ENCODE results near the gene PILRA. TPM values are rescaled to one million over a fixed set of nuclear protein-coding genes. Genes with fewer than 3 reads are reported as not detected.

PILRA gene
- polyA plus RNA-seq, 4 donors: 0.81 to 5.0 (median 3.4) TPM

DNA sequence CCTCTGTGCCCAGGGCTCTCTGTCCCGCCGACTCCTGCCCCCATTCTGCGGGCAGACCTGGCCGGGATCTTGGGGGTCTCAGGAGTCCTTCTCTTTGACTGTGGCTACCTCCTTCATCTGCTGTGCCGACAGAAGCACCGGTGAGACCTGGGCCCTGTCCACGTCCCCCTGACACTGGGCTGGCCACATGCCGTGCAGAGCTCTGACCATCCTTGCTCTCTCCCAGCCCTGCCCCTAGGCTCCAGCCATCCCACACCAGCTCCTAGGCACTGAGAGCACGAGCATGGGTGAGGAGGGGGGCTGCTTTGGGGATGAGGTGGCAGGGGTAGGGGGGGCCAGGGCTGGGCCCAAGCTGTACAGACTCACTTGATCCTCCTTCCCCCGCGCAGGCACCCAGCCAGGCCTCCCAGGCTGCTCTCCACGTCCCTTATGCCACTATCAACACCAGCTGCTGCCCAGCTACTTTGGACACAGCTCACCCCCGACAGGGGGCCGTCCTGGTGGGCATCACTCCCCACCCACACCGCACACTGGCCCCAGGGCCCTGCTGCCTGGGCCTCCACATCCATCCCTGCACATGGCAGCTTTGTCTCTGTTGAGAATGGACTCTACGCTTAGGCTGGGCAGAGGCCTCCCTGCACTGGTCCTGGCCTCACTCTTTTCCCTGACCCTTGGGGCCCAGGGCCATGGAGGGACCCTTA, 20.2 kb upstream of the PILRA start:
- H3K36me3 ChIP-seq (ENCODE audit: control insufficient read depth in 3 of 3, insufficient read depth in 2 of 3, low read depth in 1 of 3, low read length in 3 of 3): peaks cover 14 to 88% (median 20%) of the 10 kb centered on the region in 3 donors
- H3K4me1 ChIP-seq (ENCODE audit: control insufficient read depth in 3 of 3, insufficient read depth in 2 of 3, low read depth in 1 of 3, low read length in 2 of 3): no peaks in the 10 kb centered on the region

DNA sequence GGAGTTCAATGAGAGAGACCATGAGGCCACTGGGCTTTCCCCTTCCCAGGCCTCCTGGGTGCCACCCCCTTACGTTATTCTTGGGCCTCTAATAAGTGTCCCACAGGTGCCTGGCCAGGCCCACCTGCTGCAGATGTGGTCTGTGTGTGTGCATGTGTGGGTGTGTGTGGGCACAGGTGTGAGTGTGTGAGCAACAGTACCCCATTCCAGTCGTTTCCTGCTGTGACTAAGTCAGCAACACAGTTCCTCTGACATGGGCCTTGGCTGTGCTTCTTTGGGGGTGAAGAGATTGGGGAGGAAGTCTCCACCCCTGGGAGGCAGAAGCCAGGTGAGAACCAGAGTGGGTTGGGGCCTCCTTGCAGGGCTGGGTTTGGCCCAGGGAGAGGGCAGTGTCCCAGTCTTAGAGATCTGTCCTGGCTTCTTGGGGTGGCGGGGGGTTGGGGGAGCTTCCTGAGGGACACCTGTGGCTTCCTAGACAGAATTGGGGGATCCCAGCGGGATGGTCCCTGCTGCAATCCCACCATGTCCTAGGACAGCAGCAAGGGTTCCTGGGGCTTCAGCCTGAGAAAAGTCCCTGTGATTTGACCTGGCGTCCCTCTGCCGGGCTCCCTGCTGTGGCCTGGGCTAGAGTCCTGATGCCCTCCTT, 19.5 kb upstream of the PILRA start:
- Histone ChIP-seq H3K4me1 (ENCODE audit: control insufficient read depth in 3 of 3, insufficient read depth in 2 of 3, low read depth in 1 of 3, low read length in 2 of 3) (no peaks in the 10 kb centered on the region), H3K27ac (ENCODE audit: low read depth in 1 of 3, low read length in 2 of 3) (peak overlapping the region in 1 of 3 donors; percentile 32), H3K4me3 (ENCODE audit: low read depth in 1 of 3, low read length in 3 of 3) (no peak overlapping the region), H3K9me3 (ENCODE audit: control insufficient read depth in 2 of 2, insufficient read depth in 1 of 2, low read depth in 1 of 2, low read length in 1 of 2) (no peaks in the 10 kb centered on the region), H3K36me3 (ENCODE audit: control insufficient read depth in 3 of 3, insufficient read depth in 2 of 3, low read depth in 1 of 3, low read length in 3 of 3) (peaks cover 14 to 91% (median 26%) of the 10 kb centered on the region in 3 donors), H3K27me3 (ENCODE audit: control insufficient read depth in 3 of 3, insufficient read depth in 3 of 3, low read length in 3 of 3) (no peaks in the 10 kb centered on the region)
- WGBS, 3 donors: 81 to 82% (median 81%) methylated on average over 6 of the region's 6 CpGs
- FAIRE-seq (no peak), DNase-seq (no peak)

More for the DNA sequence above, 20.2 kb upstream of the PILRA start:
- H3K4me3 ChIP-seq (ENCODE audit: low read depth in 1 of 3, low read length in 3 of 3): no peak overlapping the region
- no peaks in the 10 kb centered on the region for H3K9me3 ChIP-seq (ENCODE audit: control insufficient read depth in 2 of 2, insufficient read depth in 1 of 2, low read depth in 1 of 2, low read length in 1 of 2)
- H3K27ac ChIP-seq (ENCODE audit: low read depth in 1 of 3, low read length in 2 of 3): peak overlapping the region in 1 of 3 donors; percentile 32
- DNase-seq (no peak), FAIRE-seq (no peak)
- 90 to 93% (median 93%) methylated on average over 14 to 16 of the region's 16 CpGs for WGBS, 3 donors
- H3K27me3 ChIP-seq (ENCODE audit: control insufficient read depth in 3 of 3, insufficient read depth in 3 of 3, low read length in 3 of 3): no peaks in the 10 kb centered on the region

DNA sequence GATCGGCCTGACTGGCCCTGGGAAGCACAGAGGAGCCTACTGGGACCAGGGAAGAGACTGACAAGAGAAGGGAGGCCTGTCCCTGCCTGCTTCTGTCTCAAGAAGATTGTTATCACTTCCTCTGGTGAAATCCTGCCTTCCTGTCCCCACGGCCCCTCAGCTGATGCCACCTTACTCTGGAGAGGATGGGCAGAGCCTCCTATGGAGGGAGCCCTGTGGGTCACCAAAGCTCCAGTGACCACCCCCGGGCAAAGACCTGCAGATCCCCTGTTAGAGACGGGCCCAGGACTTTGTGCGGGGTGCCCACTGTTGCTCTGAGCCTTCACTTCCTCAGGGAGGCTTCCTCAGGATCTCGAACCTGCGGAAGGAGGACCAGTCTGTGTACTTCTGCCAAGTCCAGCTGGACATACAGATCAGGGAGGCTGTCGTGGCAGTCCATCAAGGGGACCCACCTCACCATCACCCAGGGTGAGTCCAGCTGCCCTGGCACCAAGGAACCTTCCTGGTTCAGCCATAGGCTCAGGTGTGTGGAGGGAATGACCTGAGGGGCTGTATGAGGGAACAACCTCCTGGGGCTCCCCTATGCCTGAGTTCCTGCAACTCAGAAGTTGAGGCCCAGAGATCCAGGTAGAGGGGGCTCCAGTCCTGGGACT, 16.7 kb upstream of the PILRA start:
- DNase-seq: no peak
- Histone ChIP-seq H3K36me3 (ENCODE audit: control insufficient read depth in 3 of 3, insufficient read depth in 2 of 3, low read depth in 1 of 3, low read length in 3 of 3) (peaks cover 19 to 94% (median 35%) of the 10 kb centered on the region in 3 donors), H3K27me3 (ENCODE audit: control insufficient read depth in 3 of 3, insufficient read depth in 3 of 3, low read length in 3 of 3) (no peaks in the 10 kb centered on the region), H3K9me3 (ENCODE audit: control insufficient read depth in 2 of 2, insufficient read depth in 1 of 2, low read depth in 1 of 2, low read length in 1 of 2) (no peaks in the 10 kb centered on the region), H3K27ac (ENCODE audit: low read depth in 1 of 3, low read length in 2 of 3) (no peak overlapping the region), H3K4me3 (ENCODE audit: low read depth in 1 of 3, low read length in 3 of 3) (no peak overlapping the region), H3K4me1 (ENCODE audit: control insufficient read depth in 3 of 3, insufficient read depth in 2 of 3, low read depth in 1 of 3, low read length in 2 of 3) (no peaks in the 10 kb centered on the region)
- 90 to 94% (median 90%) methylated on average over 8 of the region's 8 CpGs for WGBS, 3 donors
- no peak for FAIRE-seq

DNA sequence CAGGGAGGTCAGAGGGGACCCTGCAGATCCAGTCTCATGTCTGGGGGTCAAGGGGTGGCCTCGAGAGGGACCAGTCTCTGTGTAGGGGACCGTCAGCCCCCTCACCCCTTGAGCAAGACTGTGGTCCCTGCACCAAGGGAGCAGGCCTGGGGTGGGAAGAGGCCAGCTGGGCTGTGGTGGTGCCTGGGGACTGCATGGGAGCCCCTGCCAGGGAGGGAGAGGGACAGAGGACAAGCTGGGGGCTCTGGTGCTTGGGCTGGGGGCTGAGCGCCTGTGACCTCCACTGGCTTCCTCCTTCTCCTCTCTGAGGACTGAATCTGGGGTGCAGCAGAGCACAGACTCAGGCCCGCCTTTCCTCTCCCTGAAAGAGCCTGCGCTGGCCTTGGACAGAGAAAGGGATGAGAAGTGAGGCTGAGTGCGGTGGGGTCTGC, 16.1 kb upstream of the PILRA start:
- H3K36me3 ChIP-seq (ENCODE audit: control insufficient read depth in 3 of 3, insufficient read depth in 2 of 3, low read depth in 1 of 3, low read length in 3 of 3): peaks cover 19 to 93% (median 35%) of the 10 kb centered on the region in 3 donors
- FAIRE-seq: no peak
- H3K9me3 ChIP-seq (ENCODE audit: control insufficient read depth in 2 of 2, insufficient read depth in 1 of 2, low read depth in 1 of 2, low read length in 1 of 2): no peaks in the 10 kb centered on the region
- no peaks in the 10 kb centered on the region for H3K27me3 ChIP-seq (ENCODE audit: control insufficient read depth in 3 of 3, insufficient read depth in 3 of 3, low read length in 3 of 3)
- no peak overlapping the region for H3K27ac ChIP-seq (ENCODE audit: low read depth in 1 of 3, low read length in 2 of 3)
- WGBS, 3 donors: 94 to 96% (median 95%) methylated on average over 6 of the region's 6 CpGs
- no peaks in the 10 kb centered on the region for H3K4me1 ChIP-seq (ENCODE audit: control insufficient read depth in 3 of 3, insufficient read depth in 2 of 3, low read depth in 1 of 3, low read length in 2 of 3)
- no peak for DNase-seq
- H3K4me3 ChIP-seq (ENCODE audit: low read depth in 1 of 3, low read length in 3 of 3): no peak overlapping the region

DNA sequence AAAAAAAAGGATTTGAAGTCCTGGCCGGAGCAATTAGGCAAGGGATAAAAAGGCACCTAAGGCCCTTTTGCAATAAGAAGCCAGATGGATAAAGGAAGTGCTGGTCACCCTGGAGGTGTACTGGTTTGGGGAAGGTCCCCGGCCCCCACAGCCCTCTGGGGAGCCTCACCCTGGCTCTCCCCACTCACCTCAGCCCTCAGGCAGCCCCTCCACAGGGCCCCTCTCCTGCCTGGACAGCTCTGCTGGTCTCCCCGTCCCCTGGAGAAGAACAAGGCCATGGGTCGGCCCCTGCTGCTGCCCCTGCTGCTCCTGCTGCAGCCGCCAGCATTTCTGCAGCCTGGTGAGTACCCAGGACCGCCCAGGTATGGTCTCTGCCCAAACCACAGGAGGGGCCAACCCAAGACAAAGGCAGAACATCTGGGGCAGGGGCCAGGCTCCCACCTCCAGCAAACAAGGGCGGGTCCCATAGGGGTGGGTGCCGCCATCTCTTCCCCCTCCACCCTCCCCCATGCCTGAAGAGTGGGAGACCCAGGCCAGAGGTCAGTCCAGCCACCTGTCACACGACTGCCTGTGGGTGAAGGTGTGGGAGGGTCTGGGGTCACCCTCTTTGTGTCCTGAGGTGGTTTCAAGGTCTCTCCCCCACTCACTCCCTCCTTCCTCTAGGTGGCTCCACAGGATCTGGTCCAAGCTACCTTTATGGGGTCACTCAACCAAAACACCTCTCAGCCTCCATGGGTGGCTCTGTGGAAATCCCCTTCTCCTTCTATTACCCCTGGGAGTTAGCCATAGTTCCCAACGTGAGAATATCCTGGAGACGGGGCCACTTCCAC, 15.0 kb upstream of the PILRA start, which contains the start of gene PILRB:
Gene PILRB (plus strand): TSS at position 91 of the 830 bp plus-strand sequence. CDS start 186 bp downstream, at position 277.
- WGBS, 3 donors: 77 to 85% (median 83%) methylated on average over 10 to 11 of the region's 11 CpGs
- no peaks in the 10 kb centered on the region for H3K27me3 ChIP-seq (ENCODE audit: control insufficient read depth in 3 of 3, insufficient read depth in 3 of 3, low read length in 3 of 3)
- H3K36me3 ChIP-seq (ENCODE audit: control insufficient read depth in 3 of 3, insufficient read depth in 2 of 3, low read depth in 1 of 3, low read length in 3 of 3): peaks cover 20 to 90% (median 35%) of the 10 kb centered on the region in 3 donors
- no peak within 1 kb of the TSS for H3K4me3 ChIP-seq (ENCODE audit: low read depth in 1 of 3, low read length in 3 of 3)
- no peaks in the 10 kb centered on the region for H3K4me1 ChIP-seq (ENCODE audit: control insufficient read depth in 3 of 3, insufficient read depth in 2 of 3, low read depth in 1 of 3, low read length in 2 of 3)
- H3K9me3 ChIP-seq (ENCODE audit: control insufficient read depth in 2 of 2, insufficient read depth in 1 of 2, low read depth in 1 of 2, low read length in 1 of 2): no peaks in the 10 kb centered on the region
- no peak within 1 kb of the TSS for H3K27ac ChIP-seq (ENCODE audit: low read depth in 1 of 3, low read length in 2 of 3)
- no peak for DNase-seq
- no peak for FAIRE-seq

DNA sequence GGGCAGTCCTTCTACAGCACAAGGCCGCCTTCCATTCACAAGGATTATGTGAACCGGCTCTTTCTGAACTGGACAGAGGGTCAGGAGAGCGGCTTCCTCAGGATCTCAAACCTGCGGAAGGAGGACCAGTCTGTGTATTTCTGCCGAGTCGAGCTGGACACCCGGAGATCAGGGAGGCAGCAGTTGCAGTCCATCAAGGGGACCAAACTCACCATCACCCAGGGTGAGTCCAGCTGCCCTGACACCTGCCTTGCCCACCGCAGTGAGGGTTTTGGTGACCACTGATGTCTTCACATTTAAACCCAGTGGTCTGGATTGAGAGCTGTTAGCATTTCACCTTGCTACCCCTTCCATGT, 14.5 kb upstream of the PILRA start:
- Histone ChIP-seq H3K9me3 (ENCODE audit: control insufficient read depth in 2 of 2, insufficient read depth in 1 of 2, low read depth in 1 of 2, low read length in 1 of 2) (no peaks in the 10 kb centered on the region), H3K27me3 (ENCODE audit: control insufficient read depth in 3 of 3, insufficient read depth in 3 of 3, low read length in 3 of 3) (no peaks in the 10 kb centered on the region), H3K36me3 (ENCODE audit: control insufficient read depth in 3 of 3, insufficient read depth in 2 of 3, low read depth in 1 of 3, low read length in 3 of 3) (peaks cover 17 to 84% (median 31%) of the 10 kb centered on the region in 3 donors), H3K4me3 (ENCODE audit: low read depth in 1 of 3, low read length in 3 of 3) (no peak overlapping the region), H3K27ac (ENCODE audit: low read depth in 1 of 3, low read length in 2 of 3) (no peak overlapping the region), H3K4me1 (ENCODE audit: control insufficient read depth in 3 of 3, insufficient read depth in 2 of 3, low read depth in 1 of 3, low read length in 2 of 3) (no peaks in the 10 kb centered on the region)
- WGBS, 3 donors: 96 to 98% (median 97%) methylated on average over 8 of the region's 8 CpGs
- DNase-seq: no peak
- FAIRE-seq: no peak

DNA sequence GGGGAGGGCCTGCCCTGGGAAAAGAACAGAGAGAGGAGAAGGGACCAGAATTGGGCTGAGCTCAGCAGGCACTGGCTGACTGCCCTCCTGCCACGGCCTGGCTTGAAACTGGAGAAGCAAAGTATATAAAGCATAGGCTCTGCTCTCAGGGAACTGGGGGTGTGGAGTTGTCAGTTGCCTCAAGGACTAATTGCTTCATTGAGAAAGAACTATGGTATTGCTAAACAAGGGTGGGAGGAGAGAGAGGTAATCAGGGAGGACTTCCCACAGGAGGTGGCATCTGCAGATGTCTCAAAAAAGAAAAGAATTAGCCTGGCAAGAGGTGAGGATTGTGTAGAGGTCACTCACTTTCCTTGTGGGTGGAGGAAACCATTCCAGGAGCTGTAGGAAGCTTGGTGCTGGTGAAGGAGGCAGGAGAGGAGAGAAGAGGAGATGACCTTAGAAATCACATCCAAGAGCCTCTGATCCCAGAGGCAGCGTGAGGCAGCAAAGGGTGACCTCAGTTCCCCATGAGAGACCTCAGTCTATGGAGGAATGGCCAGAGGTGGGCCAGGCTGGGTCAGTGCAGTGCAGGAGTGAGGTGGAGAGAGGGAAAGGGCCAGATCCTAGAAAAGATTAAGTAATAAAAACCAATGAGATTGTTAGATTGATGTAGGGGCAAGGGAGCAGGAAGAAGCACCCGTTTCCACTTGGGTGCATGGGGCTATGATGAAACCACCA, 13.0 kb upstream of the PILRA start:
- H3K27me3 ChIP-seq (ENCODE audit: control insufficient read depth in 3 of 3, insufficient read depth in 3 of 3, low read length in 3 of 3): no peaks in the 10 kb centered on the region
- no peak for DNase-seq
- H3K36me3 ChIP-seq (ENCODE audit: control insufficient read depth in 3 of 3, insufficient read depth in 2 of 3, low read depth in 1 of 3, low read length in 3 of 3): peaks cover 15 to 76% (median 31%) of the 10 kb centered on the region in 3 donors
- no peaks in the 10 kb centered on the region for H3K4me1 ChIP-seq (ENCODE audit: control insufficient read depth in 3 of 3, insufficient read depth in 2 of 3, low read depth in 1 of 3, low read length in 2 of 3)
- H3K9me3 ChIP-seq (ENCODE audit: control insufficient read depth in 2 of 2, insufficient read depth in 1 of 2, low read depth in 1 of 2, low read length in 1 of 2): no peaks in the 10 kb centered on the region
- H3K4me3 ChIP-seq (ENCODE audit: low read depth in 1 of 3, low read length in 3 of 3): no peak overlapping the region
- WGBS, 3 donors: 86 to 90% (median 90%) methylated on average over 3 of the region's 3 CpGs
- FAIRE-seq: no peak
- H3K27ac ChIP-seq (ENCODE audit: low read depth in 1 of 3, low read length in 2 of 3): no peak overlapping the region
